ENCODE measurements around the gene CCDC192. TPM values are rescaled to one million over a fixed set of nuclear protein-coding genes. Genes with fewer than 3 reads are reported as not detected.

CCDC192 gene
- total RNA-seq, 5 donors from 2014 or later (not counting 1 experiment from before 2014, with no cell fraction given), result 0.58 TPM; not detected in 4

GRCh38 chr5:127885176-127885575, 182.0 kb downstream of the CCDC192 start:
- no peaks in the 10 kb centered on the region for H3K9me3 Mint-ChIP-seq
- H3K27me3 Mint-ChIP-seq, result no peaks in the 10 kb centered on the region
- Histone ChIP-seq H3K9me3 (no peaks in the 10 kb centered on the region), H3K36me3 (ENCODE audit: control insufficient read depth in 2 of 2, extremely low read depth in 1 of 2, insufficient read depth in 1 of 2, low read length in 1 of 2) (no peaks in the 10 kb centered on the region), H3K27ac (ENCODE audit: low read length) (no peak overlapping the region), H3K4me1 (ENCODE audit: control insufficient read depth in 1 of 2, extremely low read depth in 1 of 2, insufficient read depth in 2 of 2, low read length in 2 of 2) (no peaks in the 10 kb centered on the region), H3K27me3 (replicated peaks in 1 of 2; ENCODE audit: control insufficient read depth in 2 of 2, extremely low read depth in 1 of 2, insufficient read depth in 2 of 2, low read length in 1 of 2) (peaks cover 0 to 3% of the 10 kb centered on the region in 2 experiments), H3K4me3 (ENCODE audit: control insufficient read depth in 1 of 2, extremely low read depth in 1 of 2, low read length in 1 of 2) (no peak overlapping the region)
- H3K4me1 Mint-ChIP-seq, result no peaks in the 10 kb centered on the region
- 60% methylated on average over 1 of the region's 1 CpG for WGBS (ENCODE audit: insufficient coverage)
- no peak for ATAC-seq (replicated peaks in 1 of 4)
- no peak overlapping the region for H3K27ac Mint-ChIP-seq
- ChIA-PET CTCF (no interaction called here), POLR2A (no interaction called here)
- DNase-seq, result no peak
- H3K36me3 Mint-ChIP-seq, result no peaks in the 10 kb centered on the region
- H3K4me3 Mint-ChIP-seq, result no peak overlapping the region

DNA sequence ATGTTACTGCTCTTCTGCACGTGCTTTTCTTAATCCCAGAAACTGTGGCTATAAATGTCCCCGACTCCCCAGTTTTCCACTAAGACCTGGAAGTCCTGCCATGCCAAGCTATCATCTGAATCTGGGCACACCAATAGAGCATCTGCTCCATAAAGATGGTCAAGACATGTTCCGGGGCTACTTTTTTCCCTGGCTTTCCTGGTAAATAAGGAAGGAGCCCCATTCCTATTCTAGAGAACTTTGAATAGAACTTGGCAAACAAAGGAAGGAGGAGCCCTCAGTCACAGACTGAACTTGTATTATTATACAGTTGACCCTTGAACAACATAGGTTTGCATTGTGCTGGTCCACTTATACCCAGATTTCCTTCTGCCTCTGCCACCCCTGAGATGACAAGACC, 182.9 kb downstream of the CCDC192 start:
- ChIA-PET CTCF (no interaction called here), POLR2A (no interaction called here)
- 89% methylated on average over 2 of the region's 3 CpGs for WGBS (ENCODE audit: insufficient coverage)
- Histone ChIP-seq H3K27me3 (replicated peaks in 1 of 2; ENCODE audit: control insufficient read depth in 2 of 2, extremely low read depth in 1 of 2, insufficient read depth in 2 of 2, low read length in 1 of 2) (peaks cover 0 to 3% of the 10 kb centered on the region in 2 experiments), H3K4me1 (ENCODE audit: control insufficient read depth in 1 of 2, extremely low read depth in 1 of 2, insufficient read depth in 2 of 2, low read length in 2 of 2) (no peaks in the 10 kb centered on the region), H3K36me3 (ENCODE audit: control insufficient read depth in 2 of 2, extremely low read depth in 1 of 2, insufficient read depth in 1 of 2, low read length in 1 of 2) (no peaks in the 10 kb centered on the region), H3K27ac (ENCODE audit: low read length) (no peak overlapping the region), H3K4me3 (ENCODE audit: control insufficient read depth in 1 of 2, extremely low read depth in 1 of 2, low read length in 1 of 2) (no peak overlapping the region), H3K9me3 (no peaks in the 10 kb centered on the region)
- Mint-ChIP-seq H3K4me1 (no peaks in the 10 kb centered on the region), H3K27me3 (no peaks in the 10 kb centered on the region), H3K27ac (no peak overlapping the region), H3K36me3 (no peaks in the 10 kb centered on the region), H3K4me3 (no peak overlapping the region), H3K9me3 (no peaks in the 10 kb centered on the region)
- no peak for DNase-seq
- no peak for ATAC-seq (replicated peaks in 1 of 4)

- Histone ChIP-seq H3K4me1 (ENCODE audit: control insufficient read depth in 1 of 2, extremely low read depth in 1 of 2, insufficient read depth in 2 of 2, low read length in 2 of 2) (no peaks in the 10 kb centered on the region), H3K9me3 (no peaks in the 10 kb centered on the region), H3K36me3 (ENCODE audit: control insufficient read depth in 2 of 2, extremely low read depth in 1 of 2, insufficient read depth in 1 of 2, low read length in 1 of 2) (no peaks in the 10 kb centered on the region), H3K27me3 (replicated peaks in 1 of 2; ENCODE audit: control insufficient read depth in 2 of 2, extremely low read depth in 1 of 2, insufficient read depth in 2 of 2, low read length in 1 of 2) (peaks cover 0 to 3% of the 10 kb centered on the region in 2 experiments), H3K27ac (ENCODE audit: low read length) (no peak overlapping the region), H3K4me3 (ENCODE audit: control insufficient read depth in 1 of 2, extremely low read depth in 1 of 2, low read length in 1 of 2) (no peak overlapping the region)
- no peaks in the 10 kb centered on the region for H3K27me3 Mint-ChIP-seq
- H3K27ac Mint-ChIP-seq, result no peak overlapping the region
- DNase-seq (no peak), ATAC-seq (replicated peaks in 1 of 4) (no peak)
- no peaks in the 10 kb centered on the region for H3K36me3 Mint-ChIP-seq
- H3K9me3 Mint-ChIP-seq, result no peaks in the 10 kb centered on the region
- no peak overlapping the region for H3K4me3 Mint-ChIP-seq
- WGBS (ENCODE audit: insufficient coverage), result no CpG with 5 or more reads among the region's 1 CpG
- CTCF ChIA-PET, result interaction anchor here in 1 of 2 donors (0.7 kb wide), 1 partner anchor 320 kb away, joined by 3 read pairs; no protein-coding TSS in a partner anchor
- POLR2A ChIA-PET, result no interaction called here
- peaks cover 0 to 4% (median 1%) of the 10 kb centered on the region in 3 donors for H3K4me1 Mint-ChIP-seq
Measured at GRCh38 chr5:127887282-127887681, 184.1 kb downstream of the CCDC192 start.

DNA sequence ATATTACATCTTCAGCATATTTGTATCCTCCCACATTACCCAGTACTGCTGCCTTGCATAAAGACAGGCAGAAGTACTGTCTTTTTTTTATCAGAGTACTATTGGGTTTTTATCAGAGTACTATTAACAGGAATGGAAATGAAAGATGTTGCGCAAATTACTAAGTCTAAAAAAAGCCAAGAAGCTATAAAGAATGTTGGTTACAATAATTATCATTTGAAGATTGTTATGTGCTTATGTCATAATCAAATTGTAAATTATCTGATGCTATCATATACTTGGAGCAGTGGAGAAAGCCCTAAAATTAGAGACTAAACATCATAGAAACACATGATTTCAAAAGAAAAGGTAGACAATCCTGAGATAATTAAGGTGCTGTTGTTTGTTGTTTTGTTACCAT, 188.8 kb downstream of the CCDC192 start:
- DNase-seq, result no peak
- Histone ChIP-seq H3K9me3 (no peaks in the 10 kb centered on the region), H3K36me3 (ENCODE audit: control insufficient read depth in 2 of 2, extremely low read depth in 1 of 2, insufficient read depth in 1 of 2, low read length in 1 of 2) (no peaks in the 10 kb centered on the region), H3K4me1 (ENCODE audit: control insufficient read depth in 1 of 2, extremely low read depth in 1 of 2, insufficient read depth in 2 of 2, low read length in 2 of 2) (no peaks in the 10 kb centered on the region), H3K4me3 (ENCODE audit: control insufficient read depth in 1 of 2, extremely low read depth in 1 of 2, low read length in 1 of 2) (no peak overlapping the region), H3K27ac (ENCODE audit: low read length) (no peak overlapping the region), H3K27me3 (replicated peaks in 1 of 2; ENCODE audit: control insufficient read depth in 2 of 2, extremely low read depth in 1 of 2, insufficient read depth in 2 of 2, low read length in 1 of 2) (peaks cover 0 to 3% of the 10 kb centered on the region in 2 experiments)
- Mint-ChIP-seq H3K9me3 (no peaks in the 10 kb centered on the region), H3K4me3 (no peak overlapping the region), H3K27me3 (no peaks in the 10 kb centered on the region), H3K36me3 (no peaks in the 10 kb centered on the region), H3K27ac (no peak overlapping the region), H3K4me1 (peaks cover 0 to 10% (median 3%) of the 10 kb centered on the region in 3 donors)
- WGBS (ENCODE audit: insufficient coverage), result no CpG with 5 or more reads among the region's 1 CpG
- ChIA-PET POLR2A (interaction anchor here in 1 of 2 donors (0.5 kb wide), 1 partner anchor 1610 kb away, joined by 5 read pairs; no protein-coding TSS in a partner anchor), CTCF (no interaction called here)
- no peak for ATAC-seq (replicated peaks in 1 of 4)

- ChIA-PET CTCF (interaction anchor here in 1 of 2 donors (0.6 kb wide), 1 partner anchor 85 kb away, joined by 4 read pairs; no protein-coding TSS in a partner anchor), POLR2A (interaction anchor here in 1 of 2 donors (0.7 kb wide), 1 partner anchor 192 kb away, joined by 3 read pairs; no protein-coding TSS in a partner anchor)
- H3K4me3 ChIP-seq (ENCODE audit: control insufficient read depth in 1 of 2, extremely low read depth in 1 of 2, low read length in 1 of 2), result no peak overlapping the region
- Mint-ChIP-seq H3K36me3 (no peaks in the 10 kb centered on the region), H3K27ac (peak overlapping the region; percentile 59 to 71), H3K9me3 (no peaks in the 10 kb centered on the region), H3K4me1 (peaks cover 0 to 10% (median 3%) of the 10 kb centered on the region in 3 donors), H3K27me3 (no peaks in the 10 kb centered on the region), H3K4me3 (peak overlapping the region in 1 of 3 donors; percentile 7)
- H3K9me3 ChIP-seq, result no peaks in the 10 kb centered on the region
- ATAC-seq (replicated peaks in 1 of 4), result peak; percentile 57 to 72 (median 62)
- no CpG with 5 or more reads among the region's 6 CpGs for WGBS (ENCODE audit: insufficient coverage)
- peaks cover 0 to 3% of the 10 kb centered on the region in 2 experiments for H3K27me3 ChIP-seq (replicated peaks in 1 of 2; ENCODE audit: control insufficient read depth in 2 of 2, extremely low read depth in 1 of 2, insufficient read depth in 2 of 2, low read length in 1 of 2)
- peak in 1 of 35 experiments; percentile 48 for DNase-seq
- H3K4me1 ChIP-seq (ENCODE audit: control insufficient read depth in 1 of 2, extremely low read depth in 1 of 2, insufficient read depth in 2 of 2, low read length in 2 of 2), result no peaks in the 10 kb centered on the region
- H3K36me3 ChIP-seq (ENCODE audit: control insufficient read depth in 2 of 2, extremely low read depth in 1 of 2, insufficient read depth in 1 of 2, low read length in 1 of 2), result no peaks in the 10 kb centered on the region
- no peak overlapping the region for H3K27ac ChIP-seq (ENCODE audit: low read length)
Measured at GRCh38 chr5:127892467-127893207, 189.4 kb downstream of the CCDC192 start.

- Mint-ChIP-seq H3K27ac (peak overlapping the region; percentile 59 to 71), H3K9me3 (no peaks in the 10 kb centered on the region), H3K27me3 (no peaks in the 10 kb centered on the region), H3K4me3 (no peak overlapping the region), H3K36me3 (no peaks in the 10 kb centered on the region), H3K4me1 (peaks cover 0 to 10% (median 3%) of the 10 kb centered on the region in 3 donors)
- H3K9me3 ChIP-seq, result no peaks in the 10 kb centered on the region
- H3K36me3 ChIP-seq (ENCODE audit: control insufficient read depth in 2 of 2, extremely low read depth in 1 of 2, insufficient read depth in 1 of 2, low read length in 1 of 2), result no peaks in the 10 kb centered on the region
- ATAC-seq (replicated peaks in 1 of 4) (no peak), DNase-seq (no peak)
- H3K27ac ChIP-seq (ENCODE audit: low read length), result no peak overlapping the region
- ChIA-PET POLR2A (interaction anchor here in 1 of 2 donors (0.7 kb wide), 1 partner anchor 191 kb away, joined by 3 read pairs; no protein-coding TSS in a partner anchor), CTCF (interaction anchor here in 1 of 2 donors (0.6 kb wide), 1 partner anchor 85 kb away, joined by 4 read pairs; no protein-coding TSS in a partner anchor)
- no CpG with 5 or more reads among the region's 2 CpGs for WGBS (ENCODE audit: insufficient coverage)
- no peak overlapping the region for H3K4me3 ChIP-seq (ENCODE audit: control insufficient read depth in 1 of 2, extremely low read depth in 1 of 2, low read length in 1 of 2)
- H3K4me1 ChIP-seq (ENCODE audit: control insufficient read depth in 1 of 2, extremely low read depth in 1 of 2, insufficient read depth in 2 of 2, low read length in 2 of 2), result no peaks in the 10 kb centered on the region
- H3K27me3 ChIP-seq (replicated peaks in 1 of 2; ENCODE audit: control insufficient read depth in 2 of 2, extremely low read depth in 1 of 2, insufficient read depth in 2 of 2, low read length in 1 of 2), result no peaks in the 10 kb centered on the region
Measured at GRCh38 chr5:127893232-127893631, 190.0 kb downstream of the CCDC192 start.

Data from T-cell (primary cell).